Testis (tissue), 2 donors: Measurements from ENCODE around the gene TPCN2.

Experiments
- POLR2A ChIP-seq: fragments of 450-650 bp; IDR thresholded peaks from one replicate; pipeline ENCODE4 v1.6.1; 2017; ENCODE audit warnings: antibody characterized with exemption, mild to moderate bottlenecking, moderate library complexity
- TF ChIP-seq, protein P1 (sequence below), 3 experiments: fragments of 450-650 bp in 2 of 3; fragments of 200-600 bp in 1 of 3; sonication (generic) in 1 of 3; IDR thresholded peaks; one replicate each; pipeline ENCODE4 v1.5.1; 2016 to 2019; ENCODE audit warnings: antibody characterized with exemption in 3 of 3, mild to moderate bottlenecking in 2 of 3, moderate library complexity in 1 of 3

DNA sequence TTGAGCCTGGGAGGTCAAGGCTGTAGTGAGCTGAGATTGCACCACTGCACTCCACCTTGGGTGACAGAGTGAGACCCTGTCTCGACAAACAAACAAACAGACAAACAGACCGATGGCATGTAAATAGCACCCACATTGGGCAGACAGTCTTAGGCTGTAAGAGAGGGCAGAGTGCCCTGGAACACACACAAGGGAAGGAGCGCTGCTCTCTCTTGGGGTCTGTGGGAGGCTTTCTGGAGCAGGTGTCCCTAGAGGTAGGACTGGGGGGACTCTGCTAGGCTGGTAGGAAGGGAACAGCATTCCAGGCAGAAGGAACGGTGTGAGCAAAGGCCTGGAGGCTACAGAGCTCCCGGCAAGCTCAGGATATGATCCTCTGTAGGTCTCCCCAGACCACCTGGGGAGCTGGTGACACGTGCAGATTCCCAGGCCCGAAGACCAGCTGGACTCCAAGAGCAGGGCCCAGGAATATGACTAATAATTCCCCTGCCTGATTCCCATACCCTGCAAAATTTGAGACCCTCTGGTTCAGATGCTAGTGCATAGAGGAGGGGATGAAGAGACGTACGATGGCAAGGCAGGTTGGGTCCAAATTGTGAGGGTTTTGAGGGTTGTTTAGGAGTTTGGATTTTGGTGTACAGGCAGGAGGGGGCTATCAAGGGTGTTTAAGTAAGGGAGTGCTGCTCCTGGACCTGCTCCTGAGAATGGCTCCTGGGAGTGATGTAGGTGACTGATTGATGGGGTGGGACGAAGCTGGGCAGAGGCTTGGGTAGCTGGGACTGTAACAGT lies 118.6 kb downstream of the TPCN2 start:
- TF ChIP-seq, protein P1, sequence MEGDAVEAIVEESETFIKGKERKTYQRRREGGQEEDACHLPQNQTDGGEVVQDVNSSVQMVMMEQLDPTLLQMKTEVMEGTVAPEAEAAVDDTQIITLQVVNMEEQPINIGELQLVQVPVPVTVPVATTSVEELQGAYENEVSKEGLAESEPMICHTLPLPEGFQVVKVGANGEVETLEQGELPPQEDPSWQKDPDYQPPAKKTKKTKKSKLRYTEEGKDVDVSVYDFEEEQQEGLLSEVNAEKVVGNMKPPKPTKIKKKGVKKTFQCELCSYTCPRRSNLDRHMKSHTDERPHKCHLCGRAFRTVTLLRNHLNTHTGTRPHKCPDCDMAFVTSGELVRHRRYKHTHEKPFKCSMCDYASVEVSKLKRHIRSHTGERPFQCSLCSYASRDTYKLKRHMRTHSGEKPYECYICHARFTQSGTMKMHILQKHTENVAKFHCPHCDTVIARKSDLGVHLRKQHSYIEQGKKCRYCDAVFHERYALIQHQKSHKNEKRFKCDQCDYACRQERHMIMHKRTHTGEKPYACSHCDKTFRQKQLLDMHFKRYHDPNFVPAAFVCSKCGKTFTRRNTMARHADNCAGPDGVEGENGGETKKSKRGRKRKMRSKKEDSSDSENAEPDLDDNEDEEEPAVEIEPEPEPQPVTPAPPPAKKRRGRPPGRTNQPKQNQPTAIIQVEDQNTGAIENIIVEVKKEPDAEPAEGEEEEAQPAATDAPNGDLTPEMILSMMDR (IDR thresholded peaks at IDR 0.05) = no peak
- TF ChIP-seq POLR2A = no peak
